Measurements from ENCODE around the gene TTC1. TPM values are rescaled to one million over a fixed set of nuclear protein-coding genes. Genes with fewer than 3 reads are reported as not detected.

TTC1 gene
- total RNA-seq, 6 donors from 2014 or later: 28.5 to 46.7 (median 38.8) TPM

DNA sequence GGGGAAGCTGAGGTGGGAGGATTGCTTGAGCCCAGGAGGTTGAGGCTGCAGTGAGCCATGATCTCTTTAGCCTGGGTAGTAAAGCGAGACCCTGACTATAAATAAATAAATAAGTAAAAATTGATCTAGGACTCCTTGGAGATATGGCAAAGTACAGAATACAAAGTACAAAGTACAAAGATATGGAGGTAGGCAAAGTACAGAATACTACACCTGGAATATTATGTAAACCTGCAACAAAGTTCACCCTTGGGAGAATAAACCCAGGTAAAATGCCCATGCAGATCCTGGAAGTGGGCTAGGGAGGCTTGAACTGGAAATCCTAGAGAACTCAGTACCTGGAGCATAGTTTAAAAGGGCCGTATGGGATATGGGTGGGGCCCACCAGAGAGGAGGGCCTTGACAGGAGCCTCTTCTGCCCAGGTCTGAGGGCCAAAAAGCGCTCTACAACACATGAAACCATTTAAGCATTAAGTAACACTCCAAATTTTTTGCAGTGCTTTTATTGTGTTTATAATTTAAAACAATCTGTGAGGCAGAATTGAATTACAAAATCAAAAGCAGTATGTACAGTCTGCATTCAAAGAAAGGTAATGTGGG lies 20.7 kb downstream of the TTC1 start:
- no peaks in the 10 kb centered on the region for H3K27me3 ChIP-seq
- H3K9me3 ChIP-seq: no peaks in the 10 kb centered on the region
- peaks cover 0 to 41% (median 3%) of the 10 kb centered on the region in 4 donors for H3K36me3 ChIP-seq
- DNase-seq (no peak), ATAC-seq (ENCODE audit: low FRiP score in 2 of 2) (no peak)
- TF ChIP-seq POLR2A (IDR thresholded peaks at IDR 0.05) (no peak), POLR2AphosphoS5 (IDR thresholded peaks at IDR 0.05) (no peak), EP300 (IDR thresholded peaks at IDR 0.05) (no peak)
- TF ChIP-seq, protein P1, sequence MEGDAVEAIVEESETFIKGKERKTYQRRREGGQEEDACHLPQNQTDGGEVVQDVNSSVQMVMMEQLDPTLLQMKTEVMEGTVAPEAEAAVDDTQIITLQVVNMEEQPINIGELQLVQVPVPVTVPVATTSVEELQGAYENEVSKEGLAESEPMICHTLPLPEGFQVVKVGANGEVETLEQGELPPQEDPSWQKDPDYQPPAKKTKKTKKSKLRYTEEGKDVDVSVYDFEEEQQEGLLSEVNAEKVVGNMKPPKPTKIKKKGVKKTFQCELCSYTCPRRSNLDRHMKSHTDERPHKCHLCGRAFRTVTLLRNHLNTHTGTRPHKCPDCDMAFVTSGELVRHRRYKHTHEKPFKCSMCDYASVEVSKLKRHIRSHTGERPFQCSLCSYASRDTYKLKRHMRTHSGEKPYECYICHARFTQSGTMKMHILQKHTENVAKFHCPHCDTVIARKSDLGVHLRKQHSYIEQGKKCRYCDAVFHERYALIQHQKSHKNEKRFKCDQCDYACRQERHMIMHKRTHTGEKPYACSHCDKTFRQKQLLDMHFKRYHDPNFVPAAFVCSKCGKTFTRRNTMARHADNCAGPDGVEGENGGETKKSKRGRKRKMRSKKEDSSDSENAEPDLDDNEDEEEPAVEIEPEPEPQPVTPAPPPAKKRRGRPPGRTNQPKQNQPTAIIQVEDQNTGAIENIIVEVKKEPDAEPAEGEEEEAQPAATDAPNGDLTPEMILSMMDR (IDR thresholded peaks at IDR 0.05): no peak
- H3K4me1 ChIP-seq: peaks cover 0 to 6% (median 1%) of the 10 kb centered on the region in 4 donors
- 93% methylated on average over 3 of the region's 3 CpGs for WGBS, 2 donors
- no peak overlapping the region for H3K4me3 ChIP-seq
- no peak overlapping the region for H3K27ac ChIP-seq

DNA sequence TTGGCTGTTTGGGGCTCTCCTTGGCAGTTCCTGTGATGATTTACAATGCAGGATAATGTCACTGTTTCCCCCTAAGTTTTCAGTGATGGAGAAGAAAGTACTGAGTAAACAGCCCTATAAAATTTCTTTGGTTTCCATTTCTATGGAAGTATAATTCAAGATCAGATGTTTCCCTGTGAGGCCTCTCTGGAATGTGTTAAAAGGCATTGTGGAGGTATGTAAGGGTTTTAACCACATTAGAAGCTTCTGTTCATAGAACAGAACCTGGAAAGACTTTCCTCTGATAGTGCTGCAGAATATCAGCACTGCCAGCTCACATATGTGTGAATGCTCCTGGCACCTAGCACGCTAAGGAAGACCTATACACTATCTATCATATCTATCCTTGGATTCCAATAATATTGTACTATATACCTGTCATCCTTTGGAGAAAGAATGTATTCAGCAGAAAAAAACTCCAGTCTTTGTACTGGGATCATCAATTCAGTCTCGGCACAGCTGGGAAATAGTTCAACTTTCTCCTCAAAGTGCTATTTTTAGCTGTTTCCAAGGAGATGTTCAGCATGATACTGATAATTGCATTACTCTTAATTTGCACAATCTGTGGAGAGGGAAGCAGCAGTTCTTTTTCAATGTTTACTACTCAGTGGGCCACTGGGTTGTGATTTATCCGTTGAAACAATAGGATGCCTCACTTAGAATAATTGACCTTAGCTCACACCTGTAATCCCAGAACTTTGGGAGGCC lies 21.9 kb downstream of the TTC1 start:
- WGBS, 2 donors: 78 to 80% methylated on average over 3 of the region's 3 CpGs
- H3K36me3 ChIP-seq: peaks cover 0 to 45% (median 9%) of the 10 kb centered on the region in 4 donors

DNA sequence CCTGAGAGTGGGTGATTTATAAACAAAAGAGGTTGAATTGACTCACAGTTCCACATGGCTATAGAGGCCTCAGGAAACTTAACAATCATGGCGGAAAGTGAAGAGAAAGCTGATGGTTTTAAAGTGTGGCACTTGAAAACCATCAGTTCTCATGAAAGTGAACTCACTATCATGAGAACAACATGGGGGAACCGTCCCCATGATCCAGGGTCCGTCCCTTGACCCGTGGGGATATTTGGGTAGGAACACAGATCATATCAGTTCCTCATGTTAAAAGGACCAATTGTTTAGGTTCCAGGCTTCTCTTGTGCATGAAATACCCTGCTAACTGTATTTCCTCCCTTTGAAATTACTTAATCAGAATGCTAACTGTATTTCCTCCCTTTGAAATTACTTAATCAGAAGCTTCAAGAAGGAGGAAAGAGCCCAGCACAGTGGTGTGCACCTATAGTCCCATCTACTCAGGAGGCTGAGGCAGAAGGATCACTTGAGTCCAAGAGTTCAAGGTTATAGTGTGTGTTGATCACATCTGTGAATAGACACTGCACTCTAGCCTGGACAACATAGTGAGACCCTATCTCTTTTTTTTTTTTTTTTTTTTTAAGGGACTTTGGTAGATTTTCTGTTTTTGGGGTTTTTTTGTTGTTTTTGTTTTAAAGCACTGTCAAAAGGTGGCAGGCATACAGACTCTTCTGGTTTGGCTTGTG lies 24.8 kb downstream of the TTC1 start:
- Histone ChIP-seq H3K9me3 (no peaks in the 10 kb centered on the region), H3K4me3 (no peak overlapping the region), H3K27ac (no peak overlapping the region), H3K4me1 (peaks cover 0 to 4% (median 1%) of the 10 kb centered on the region in 4 donors), H3K36me3 (peaks cover 0 to 60% (median 25%) of the 10 kb centered on the region in 4 donors), H3K27me3 (no peaks in the 10 kb centered on the region)
- DNase-seq: no peak
- 56 to 71% methylated on average over 4 of the region's 4 CpGs for WGBS, 2 donors
- ATAC-seq (ENCODE audit: low FRiP score in 2 of 2): no peak
- no peak for TF ChIP-seq POLR2AphosphoS5 (IDR thresholded peaks at IDR 0.05)
- no peak for TF ChIP-seq EP300 (IDR thresholded peaks at IDR 0.05)
- no peak for TF ChIP-seq POLR2A (IDR thresholded peaks at IDR 0.05)
- TF ChIP-seq, protein P1 (IDR thresholded peaks at IDR 0.05): no peak

More for the DNA sequence above, 21.9 kb downstream of the TTC1 start:
- no peaks in the 10 kb centered on the region for H3K9me3 ChIP-seq
- no peaks in the 10 kb centered on the region for H3K27me3 ChIP-seq
- TF ChIP-seq POLR2A (IDR thresholded peaks at IDR 0.05) (no peak), EP300 (IDR thresholded peaks at IDR 0.05) (no peak), POLR2AphosphoS5 (IDR thresholded peaks at IDR 0.05) (no peak)
- TF ChIP-seq, protein P1 (IDR thresholded peaks at IDR 0.05): no peak
- no peak overlapping the region for H3K27ac ChIP-seq
- no peak overlapping the region for H3K4me3 ChIP-seq
- ATAC-seq (ENCODE audit: low FRiP score in 2 of 2) (no peak), DNase-seq (no peak)
- H3K4me1 ChIP-seq: peaks cover 0 to 4% (median 1%) of the 10 kb centered on the region in 4 donors

DNA sequence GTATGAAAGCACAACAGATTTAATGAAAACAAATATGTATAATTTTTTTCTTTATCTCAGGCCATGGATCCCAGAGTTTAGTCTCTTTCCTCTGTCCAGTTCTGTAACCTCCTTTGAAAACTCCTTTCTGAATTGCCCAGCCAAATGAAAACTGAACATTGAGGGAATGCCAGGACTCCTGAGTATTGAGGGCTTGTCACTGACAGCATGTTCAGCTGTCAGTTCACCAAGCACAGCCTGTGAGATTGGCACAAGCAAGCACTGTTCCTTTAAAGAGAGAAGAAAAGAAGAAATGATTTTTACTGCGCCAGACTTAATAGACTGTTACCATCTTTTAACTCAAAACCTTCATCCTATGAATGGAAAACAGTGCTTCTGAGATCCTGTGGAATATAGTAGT lies 27.3 kb downstream of the TTC1 start:
- no peak for DNase-seq
- Histone ChIP-seq H3K4me3 (no peak overlapping the region), H3K4me1 (peaks cover 0 to 4% (median 1%) of the 10 kb centered on the region in 4 donors), H3K27me3 (no peaks in the 10 kb centered on the region), H3K9me3 (no peaks in the 10 kb centered on the region), H3K27ac (no peak overlapping the region), H3K36me3 (peaks cover 0 to 69% (median 27%) of the 10 kb centered on the region in 4 donors)
- 57 to 82% methylated on average over 1 of the region's 1 CpG for WGBS, 2 donors
- ATAC-seq (ENCODE audit: low FRiP score in 2 of 2): no peak
- TF ChIP-seq EP300 (IDR thresholded peaks at IDR 0.05): no peak

DNA sequence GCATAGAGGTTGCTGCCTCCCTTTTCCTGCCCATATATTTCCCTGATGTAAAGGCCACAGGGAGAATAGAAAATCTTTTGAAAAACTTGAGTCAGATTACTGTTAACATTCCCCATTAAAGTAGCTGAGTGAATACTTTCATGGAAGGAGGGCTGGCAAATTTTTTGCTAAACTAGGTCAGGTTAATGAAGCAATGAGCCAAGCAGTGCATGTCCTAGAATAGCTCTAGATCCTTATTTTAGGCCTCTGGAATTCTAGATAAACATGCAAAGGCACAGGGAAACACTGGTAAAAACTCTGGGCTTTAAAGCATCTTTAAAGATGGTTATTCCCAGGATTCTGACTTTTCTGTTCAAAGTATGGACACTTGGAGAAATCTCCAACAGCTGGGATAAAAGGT lies 27.9 kb downstream of the TTC1 start:
- TF ChIP-seq POLR2A (IDR thresholded peaks at IDR 0.05) (no peak), EP300 (IDR thresholded peaks at IDR 0.05) (no peak), POLR2AphosphoS5 (IDR thresholded peaks at IDR 0.05) (no peak)
- TF ChIP-seq, protein P1 (IDR thresholded peaks at IDR 0.05): no peak
- Histone ChIP-seq H3K27ac (no peak overlapping the region), H3K4me3 (no peak overlapping the region), H3K36me3 (peaks cover 0 to 73% (median 29%) of the 10 kb centered on the region in 4 donors), H3K4me1 (peaks cover 0 to 4% (median 1%) of the 10 kb centered on the region in 4 donors), H3K9me3 (no peaks in the 10 kb centered on the region), H3K27me3 (no peaks in the 10 kb centered on the region)
- DNase-seq (no peak), ATAC-seq (ENCODE audit: low FRiP score in 2 of 2) (no peak)
